Measurements from ENCODE around the gene ROBO1.

Gene ROBO1

DNA sequence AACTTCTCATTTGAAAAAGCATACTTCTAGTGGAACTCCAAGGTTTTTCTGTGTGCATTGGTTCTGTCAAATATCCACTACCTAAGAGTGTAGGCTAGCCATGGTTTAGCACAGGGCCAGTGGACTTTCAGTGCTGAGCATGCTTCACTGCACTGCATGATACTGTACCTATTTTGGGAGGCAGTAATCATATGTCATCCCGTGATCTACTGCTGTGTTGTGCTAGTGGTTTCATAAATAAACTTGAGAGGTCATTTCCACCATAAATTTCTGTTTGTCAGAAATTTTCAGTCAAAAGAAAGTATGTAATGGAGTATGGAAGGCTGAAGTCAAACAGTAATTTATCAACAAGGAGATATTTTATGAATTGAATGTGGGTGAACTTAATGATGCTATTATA is 203.6 kb downstream of the ROBO1 start:
- no peaks in the 10 kb centered on the region for H3K36me3 ChIP-seq (ENCODE audit: control insufficient read depth in 2 of 2, insufficient read depth in 2 of 2, low read length in 2 of 2)
- no peak overlapping the region for H3K27ac ChIP-seq (ENCODE audit: low read depth in 2 of 2, low read length in 2 of 2)
- H3K4me3 ChIP-seq (ENCODE audit: low read length in 2 of 2): no peak overlapping the region
- H3K9ac ChIP-seq (ENCODE audit: low read depth in 1 of 2, low read length in 2 of 2): no peak overlapping the region
- H3K4me1 ChIP-seq (ENCODE audit: control insufficient read depth in 2 of 2, insufficient read depth in 2 of 2, low read length in 2 of 2): no peaks in the 10 kb centered on the region
- H3K27me3 ChIP-seq (ENCODE audit: control insufficient read depth in 2 of 2, insufficient read depth in 2 of 2, low read length in 2 of 2): no peaks in the 10 kb centered on the region
- H3K9me3 ChIP-seq (ENCODE audit: control insufficient read depth in 2 of 2, low read length in 2 of 2): no peaks in the 10 kb centered on the region

DNA sequence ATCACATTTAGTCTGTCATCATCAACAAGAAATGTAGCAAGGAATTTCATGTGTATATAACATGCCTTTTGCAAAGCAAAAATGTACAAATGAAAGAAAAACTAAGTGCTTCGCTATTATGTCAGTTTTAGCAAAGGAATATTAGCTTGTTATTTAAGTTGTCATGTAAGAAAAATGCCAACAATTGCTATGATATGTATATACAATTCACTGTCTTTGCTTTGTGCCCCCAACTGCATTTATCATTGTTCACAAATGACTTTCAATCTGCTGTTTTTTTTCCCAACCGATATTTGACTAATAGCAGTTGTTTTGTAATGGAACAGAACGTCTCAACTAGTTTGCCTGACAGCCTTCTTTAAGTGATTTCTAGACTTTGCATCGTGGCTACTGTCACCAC is 207.1 kb downstream of the ROBO1 start:
- no peaks in the 10 kb centered on the region for H3K36me3 ChIP-seq (ENCODE audit: control insufficient read depth in 2 of 2, insufficient read depth in 2 of 2, low read length in 2 of 2)
- H3K4me3 ChIP-seq (ENCODE audit: low read length in 2 of 2): no peak overlapping the region
- H3K9me3 ChIP-seq (ENCODE audit: control insufficient read depth in 2 of 2, low read length in 2 of 2): no peaks in the 10 kb centered on the region
- no peaks in the 10 kb centered on the region for H3K27me3 ChIP-seq (ENCODE audit: control insufficient read depth in 2 of 2, insufficient read depth in 2 of 2, low read length in 2 of 2)
- H3K9ac ChIP-seq (ENCODE audit: low read depth in 1 of 2, low read length in 2 of 2): no peak overlapping the region
- H3K4me1 ChIP-seq (ENCODE audit: control insufficient read depth in 2 of 2, insufficient read depth in 2 of 2, low read length in 2 of 2): no peaks in the 10 kb centered on the region
- no peak overlapping the region for H3K27ac ChIP-seq (ENCODE audit: low read depth in 2 of 2, low read length in 2 of 2)

DNA sequence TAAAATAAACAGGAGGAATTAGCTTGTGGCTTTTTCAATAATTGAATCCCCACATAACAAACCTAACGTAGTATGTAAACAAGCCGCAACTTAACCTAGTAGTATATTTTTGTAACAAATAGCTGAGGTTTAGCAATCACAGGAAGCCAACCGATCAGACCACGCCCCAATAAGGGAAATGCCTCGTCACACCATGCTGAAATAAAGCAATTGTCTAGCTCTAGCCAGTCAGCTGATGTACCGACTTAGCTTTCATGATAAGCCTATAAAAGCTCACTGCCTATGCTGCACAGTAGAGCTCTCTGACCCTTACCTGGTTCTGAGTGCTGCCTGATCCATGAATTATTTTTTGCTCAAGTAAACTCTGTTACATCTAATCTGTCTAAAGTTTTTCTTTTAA is 208.9 kb downstream of the ROBO1 start:
- H3K9me3 ChIP-seq (ENCODE audit: control insufficient read depth in 2 of 2, low read length in 2 of 2): no peaks in the 10 kb centered on the region
- no peak overlapping the region for H3K9ac ChIP-seq (ENCODE audit: low read depth in 1 of 2, low read length in 2 of 2)
- H3K27ac ChIP-seq (ENCODE audit: low read depth in 2 of 2, low read length in 2 of 2): no peak overlapping the region
- no peaks in the 10 kb centered on the region for H3K36me3 ChIP-seq (ENCODE audit: control insufficient read depth in 2 of 2, insufficient read depth in 2 of 2, low read length in 2 of 2)
- H3K4me1 ChIP-seq (ENCODE audit: control insufficient read depth in 2 of 2, insufficient read depth in 2 of 2, low read length in 2 of 2): no peaks in the 10 kb centered on the region
- H3K4me3 ChIP-seq (ENCODE audit: low read length in 2 of 2): no peak overlapping the region
- no peaks in the 10 kb centered on the region for H3K27me3 ChIP-seq (ENCODE audit: control insufficient read depth in 2 of 2, insufficient read depth in 2 of 2, low read length in 2 of 2)

DNA sequence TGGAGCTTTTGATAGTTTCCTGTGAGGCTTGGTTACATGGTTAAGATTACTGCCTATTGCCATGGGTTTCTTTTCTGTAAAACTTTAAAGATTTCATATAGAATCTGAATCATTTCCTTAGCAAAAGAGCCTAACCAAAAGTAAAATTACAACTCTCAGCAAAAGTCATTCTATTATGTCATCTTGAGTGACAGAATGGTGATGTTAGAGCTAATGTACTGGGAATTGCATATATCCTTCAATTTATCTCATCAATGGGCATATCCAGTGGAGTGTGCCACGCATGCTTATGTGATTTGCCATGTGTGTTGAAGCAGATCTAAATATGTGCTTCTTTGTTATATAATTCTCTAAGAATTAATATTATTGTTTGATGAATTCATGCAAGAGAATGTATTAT is 212.1 kb downstream of the ROBO1 start:
- no peak overlapping the region for H3K4me3 ChIP-seq (ENCODE audit: low read length in 2 of 2)
- H3K27ac ChIP-seq (ENCODE audit: low read depth in 2 of 2, low read length in 2 of 2): no peak overlapping the region
- H3K36me3 ChIP-seq (ENCODE audit: control insufficient read depth in 2 of 2, insufficient read depth in 2 of 2, low read length in 2 of 2): no peaks in the 10 kb centered on the region
- no peaks in the 10 kb centered on the region for H3K4me1 ChIP-seq (ENCODE audit: control insufficient read depth in 2 of 2, insufficient read depth in 2 of 2, low read length in 2 of 2)
- no peaks in the 10 kb centered on the region for H3K9me3 ChIP-seq (ENCODE audit: control insufficient read depth in 2 of 2, low read length in 2 of 2)
- no peaks in the 10 kb centered on the region for H3K27me3 ChIP-seq (ENCODE audit: control insufficient read depth in 2 of 2, insufficient read depth in 2 of 2, low read length in 2 of 2)
- H3K9ac ChIP-seq (ENCODE audit: low read depth in 1 of 2, low read length in 2 of 2): no peak overlapping the region

DNA sequence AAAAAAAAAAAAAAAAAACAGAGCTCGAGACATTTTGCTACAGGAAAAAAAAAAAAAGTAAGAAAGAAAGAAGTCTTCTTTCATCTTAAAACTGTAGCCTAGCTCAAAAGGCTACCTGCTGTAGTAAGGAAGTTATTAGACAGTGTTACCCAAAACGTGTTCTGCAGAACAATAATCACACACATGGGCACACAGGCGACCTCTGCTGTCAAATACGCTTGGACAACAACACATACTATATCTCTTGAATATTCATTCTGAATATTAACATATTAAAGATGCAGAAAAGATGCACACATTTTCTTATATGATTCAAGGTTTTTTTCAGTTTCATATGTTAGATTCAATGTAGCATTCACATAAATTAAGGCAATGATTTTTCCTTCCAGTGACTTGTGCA is 215.8 kb downstream of the ROBO1 start:
- H3K9me3 ChIP-seq (ENCODE audit: control insufficient read depth in 2 of 2, low read length in 2 of 2): no peaks in the 10 kb centered on the region
- H3K4me1 ChIP-seq (ENCODE audit: control insufficient read depth in 2 of 2, insufficient read depth in 2 of 2, low read length in 2 of 2): no peaks in the 10 kb centered on the region
- no peak overlapping the region for H3K27ac ChIP-seq (ENCODE audit: low read depth in 2 of 2, low read length in 2 of 2)
- no peak overlapping the region for H3K9ac ChIP-seq (ENCODE audit: low read depth in 1 of 2, low read length in 2 of 2)
- H3K27me3 ChIP-seq (ENCODE audit: control insufficient read depth in 2 of 2, insufficient read depth in 2 of 2, low read length in 2 of 2): no peaks in the 10 kb centered on the region
- no peak overlapping the region for H3K4me3 ChIP-seq (ENCODE audit: low read length in 2 of 2)
- H3K36me3 ChIP-seq (ENCODE audit: control insufficient read depth in 2 of 2, insufficient read depth in 2 of 2, low read length in 2 of 2): no peaks in the 10 kb centered on the region

DNA sequence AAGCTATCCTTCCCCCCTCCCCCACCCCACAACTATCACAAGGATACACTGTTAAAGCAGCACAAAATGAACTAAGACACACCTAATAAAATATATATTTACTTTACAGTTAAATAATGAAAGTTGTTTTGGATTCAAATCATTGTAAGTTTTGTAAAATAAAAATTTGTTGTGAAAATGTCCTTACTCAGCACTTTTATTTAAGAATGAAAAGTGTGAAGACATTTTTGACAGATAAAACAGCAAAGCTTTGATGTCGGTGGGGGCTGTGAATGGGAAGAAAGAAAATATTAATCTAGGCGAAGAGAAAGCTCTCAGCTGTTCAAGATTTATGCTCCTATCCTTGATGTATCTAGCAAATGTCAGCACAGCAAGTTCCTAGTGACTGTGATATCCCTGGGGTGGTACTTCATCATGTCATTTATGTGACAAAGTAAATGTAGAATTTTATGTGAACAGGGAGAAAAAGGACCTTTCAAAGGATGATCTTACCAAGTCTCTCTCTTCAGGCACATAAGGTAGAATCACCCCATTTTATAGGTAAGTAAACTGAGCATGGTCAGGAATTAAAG is 216.4 kb downstream of the ROBO1 start:
- Histone ChIP-seq H3K36me3 (ENCODE audit: control insufficient read depth in 2 of 2, insufficient read depth in 2 of 2, low read length in 2 of 2) (no peaks in the 10 kb centered on the region), H3K4me1 (ENCODE audit: control insufficient read depth in 2 of 2, insufficient read depth in 2 of 2, low read length in 2 of 2) (no peaks in the 10 kb centered on the region), H3K9ac (ENCODE audit: low read depth in 1 of 2, low read length in 2 of 2) (no peak overlapping the region), H3K27me3 (ENCODE audit: control insufficient read depth in 2 of 2, insufficient read depth in 2 of 2, low read length in 2 of 2) (no peaks in the 10 kb centered on the region), H3K4me3 (ENCODE audit: low read length in 2 of 2) (no peak overlapping the region), H3K27ac (ENCODE audit: low read depth in 2 of 2, low read length in 2 of 2) (no peak overlapping the region), H3K9me3 (ENCODE audit: control insufficient read depth in 2 of 2, low read length in 2 of 2) (no peaks in the 10 kb centered on the region)

DNA sequence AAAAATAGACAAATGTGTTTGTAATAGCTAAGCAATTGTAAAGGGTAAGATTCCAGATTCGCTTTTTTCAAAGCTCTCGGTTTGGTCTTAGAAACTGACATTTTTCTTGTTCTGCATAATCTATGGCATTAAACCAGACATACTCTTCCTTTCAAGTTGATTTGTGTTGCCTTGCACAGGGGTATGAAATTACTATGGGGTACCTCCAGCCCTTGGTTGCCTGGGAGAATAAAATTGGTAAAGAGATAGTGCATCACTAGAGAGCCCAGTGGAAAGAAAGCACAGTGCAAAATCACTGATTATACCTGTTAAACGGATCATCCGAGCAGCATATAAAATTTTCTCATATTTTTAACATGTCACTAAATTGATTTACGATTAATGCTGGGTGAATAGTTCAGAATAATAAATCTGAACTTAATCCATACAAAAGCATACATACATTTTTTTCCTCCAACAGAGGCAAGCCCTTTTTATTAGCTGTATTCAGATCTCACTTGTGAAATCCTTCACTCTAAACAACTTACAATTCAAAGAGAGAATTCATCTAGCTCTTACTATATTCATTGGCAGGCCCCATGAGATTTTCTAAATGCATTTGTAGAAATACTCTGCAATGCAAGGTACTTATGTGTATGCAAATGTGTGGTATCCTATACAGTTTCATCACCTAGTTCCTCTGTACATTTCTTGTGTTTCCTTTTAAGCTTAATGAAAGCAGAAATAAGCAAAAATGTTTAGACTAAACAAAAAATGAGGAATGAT is 224.4 kb downstream of the ROBO1 start:
- H3K9me3 ChIP-seq (ENCODE audit: control insufficient read depth in 2 of 2, low read length in 2 of 2): no peaks in the 10 kb centered on the region
- H3K27ac ChIP-seq (ENCODE audit: low read depth in 2 of 2, low read length in 2 of 2): no peak overlapping the region

DNA sequence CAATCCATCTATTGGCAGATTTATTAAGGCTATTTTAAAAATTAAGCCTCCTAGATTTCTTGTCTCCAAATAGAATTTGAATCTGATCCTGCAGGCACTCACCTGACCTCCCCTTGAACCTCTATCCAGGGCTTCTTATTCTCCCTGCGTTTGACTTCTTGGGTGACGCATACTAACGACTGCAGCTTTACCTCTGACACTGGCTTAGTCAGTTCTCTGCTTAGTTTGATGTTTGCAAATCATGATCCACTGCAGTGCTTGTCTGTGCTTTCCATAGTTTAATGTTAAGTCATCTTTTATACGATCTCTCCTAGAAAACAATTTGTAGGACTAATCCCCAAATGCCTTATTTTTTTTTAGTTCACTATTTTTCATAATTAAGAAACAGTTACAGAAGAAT is 233.1 kb downstream of the ROBO1 start:
- H3K4me1 ChIP-seq (ENCODE audit: control insufficient read depth in 2 of 2, insufficient read depth in 2 of 2, low read length in 2 of 2): no peaks in the 10 kb centered on the region
- no peak overlapping the region for H3K4me3 ChIP-seq (ENCODE audit: low read length in 2 of 2)
- no peaks in the 10 kb centered on the region for H3K9me3 ChIP-seq (ENCODE audit: control insufficient read depth in 2 of 2, low read length in 2 of 2)
- no peaks in the 10 kb centered on the region for H3K27me3 ChIP-seq (ENCODE audit: control insufficient read depth in 2 of 2, insufficient read depth in 2 of 2, low read length in 2 of 2)
- no peak overlapping the region for H3K9ac ChIP-seq (ENCODE audit: low read depth in 1 of 2, low read length in 2 of 2)
- H3K36me3 ChIP-seq (ENCODE audit: control insufficient read depth in 2 of 2, insufficient read depth in 2 of 2, low read length in 2 of 2): no peaks in the 10 kb centered on the region
- no peak overlapping the region for H3K27ac ChIP-seq (ENCODE audit: low read depth in 2 of 2, low read length in 2 of 2)

More for the DNA sequence above, 224.4 kb downstream of the ROBO1 start:
- H3K9ac ChIP-seq (ENCODE audit: low read depth in 1 of 2, low read length in 2 of 2): no peak overlapping the region
- H3K36me3 ChIP-seq (ENCODE audit: control insufficient read depth in 2 of 2, insufficient read depth in 2 of 2, low read length in 2 of 2): no peaks in the 10 kb centered on the region
- H3K27me3 ChIP-seq (ENCODE audit: control insufficient read depth in 2 of 2, insufficient read depth in 2 of 2, low read length in 2 of 2): no peaks in the 10 kb centered on the region
- H3K4me3 ChIP-seq (ENCODE audit: low read length in 2 of 2): no peak overlapping the region
- no peaks in the 10 kb centered on the region for H3K4me1 ChIP-seq (ENCODE audit: control insufficient read depth in 2 of 2, insufficient read depth in 2 of 2, low read length in 2 of 2)

DNA sequence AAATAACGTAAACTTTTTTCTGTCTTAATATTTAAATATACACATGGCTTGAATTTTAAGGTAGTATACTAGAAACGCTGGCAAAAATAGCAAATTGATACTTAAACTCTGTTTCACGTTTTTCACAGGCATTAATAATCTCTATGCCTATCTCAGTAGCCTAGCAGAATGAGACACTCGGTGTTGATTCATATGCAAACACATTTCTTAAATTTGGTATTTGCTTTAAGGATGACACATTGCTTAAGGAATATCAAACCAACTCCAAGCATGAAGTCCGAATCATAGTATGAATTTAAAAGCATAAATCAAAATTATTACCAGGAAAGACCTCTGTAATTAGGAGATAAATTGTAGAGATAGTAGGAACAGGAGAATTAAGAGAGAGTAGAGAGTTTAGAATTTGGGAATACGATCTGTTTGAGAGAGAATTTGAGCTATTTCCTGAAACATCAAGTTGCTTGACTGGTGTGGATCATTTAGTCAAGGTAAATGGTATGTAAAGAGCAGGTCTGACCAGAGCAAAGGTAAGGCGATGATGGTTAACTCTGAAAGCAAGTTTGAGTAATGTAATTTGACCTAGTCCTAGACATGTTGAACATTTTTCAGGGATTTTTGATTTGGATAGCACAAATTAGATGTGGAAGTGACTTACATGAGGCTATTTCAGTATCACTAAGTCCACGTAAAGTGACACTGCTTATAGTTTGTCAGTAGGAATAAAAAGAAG is 236.1 kb downstream of the ROBO1 start:
- Histone ChIP-seq H3K27me3 (ENCODE audit: control insufficient read depth in 2 of 2, insufficient read depth in 2 of 2, low read length in 2 of 2) (no peaks in the 10 kb centered on the region), H3K4me1 (ENCODE audit: control insufficient read depth in 2 of 2, insufficient read depth in 2 of 2, low read length in 2 of 2) (no peaks in the 10 kb centered on the region), H3K27ac (ENCODE audit: low read depth in 2 of 2, low read length in 2 of 2) (no peak overlapping the region), H3K9me3 (ENCODE audit: control insufficient read depth in 2 of 2, low read length in 2 of 2) (no peaks in the 10 kb centered on the region), H3K9ac (ENCODE audit: low read depth in 1 of 2, low read length in 2 of 2) (no peak overlapping the region), H3K4me3 (ENCODE audit: low read length in 2 of 2) (no peak overlapping the region), H3K36me3 (ENCODE audit: control insufficient read depth in 2 of 2, insufficient read depth in 2 of 2, low read length in 2 of 2) (no peaks in the 10 kb centered on the region)

DNA sequence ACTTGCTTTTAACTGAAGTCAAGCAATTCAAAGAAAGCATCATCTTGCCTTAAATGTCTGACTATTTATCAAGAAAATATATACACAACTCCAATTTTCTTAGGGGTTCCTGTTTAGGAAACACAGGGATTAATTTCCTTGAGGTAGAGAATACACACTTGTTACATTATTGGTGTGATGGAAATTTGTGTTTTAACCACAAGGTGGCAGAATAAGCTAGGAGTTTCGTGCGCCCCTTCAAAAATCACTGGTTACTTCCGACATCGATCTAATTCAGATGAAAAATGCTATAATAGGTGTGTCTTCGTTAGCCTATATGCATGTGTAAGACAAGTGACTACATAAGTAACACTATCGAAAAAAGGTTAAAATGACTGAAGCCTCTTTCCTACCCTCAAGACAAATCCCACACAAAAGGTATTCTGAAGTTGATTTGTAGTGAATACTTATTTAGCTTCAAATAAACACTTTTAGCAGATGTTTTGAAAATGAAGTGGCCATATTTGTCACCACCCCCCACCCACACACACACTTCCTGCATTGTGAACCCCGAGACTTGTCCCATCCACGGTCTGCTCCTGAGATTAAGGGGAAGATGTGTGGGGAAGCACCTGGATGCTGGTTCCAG is 246.5 kb downstream of the ROBO1 start:
- Histone ChIP-seq H3K36me3 (ENCODE audit: control insufficient read depth in 2 of 2, insufficient read depth in 2 of 2, low read length in 2 of 2) (no peaks in the 10 kb centered on the region), H3K27me3 (ENCODE audit: control insufficient read depth in 2 of 2, insufficient read depth in 2 of 2, low read length in 2 of 2) (no peaks in the 10 kb centered on the region), H3K4me1 (ENCODE audit: control insufficient read depth in 2 of 2, insufficient read depth in 2 of 2, low read length in 2 of 2) (no peaks in the 10 kb centered on the region), H3K9ac (ENCODE audit: low read depth in 1 of 2, low read length in 2 of 2) (no peak overlapping the region), H3K9me3 (ENCODE audit: control insufficient read depth in 2 of 2, low read length in 2 of 2) (no peaks in the 10 kb centered on the region), H3K4me3 (ENCODE audit: low read length in 2 of 2) (no peak overlapping the region), H3K27ac (ENCODE audit: low read depth in 2 of 2, low read length in 2 of 2) (no peak overlapping the region)

All from mucosa of rectum (tissue), 2 donors.